ENCODE measurements around the gene GP2. TPM values are rescaled to one million over a fixed set of nuclear protein-coding genes. Genes with fewer than 3 reads are reported as not detected.

The GP2 gene
- polyA plus RNA-seq (2011; rRNA removed) (not detected in 2 replicates), polyA plus RNA-seq (2017; fragmentation: RNase III; extraction: RNeasy Plus Mini Kit Qiagen cat#74134 plus additional on column Dnase treatment) (not detected in 3 replicates), polyA minus RNA-seq (2011; rRNA and poly(A)+ RNA removed) (not detected in 2 replicates)
- not detected in 2 replicates for polyA plus RNA-seq (2012; cell fraction: cytosol; rRNA removed)
- polyA plus RNA-seq (2012; cell fraction: nucleus; rRNA removed): not detected in 2 replicates

GRCh38 chr16:20327444-20328041 lies at the start of gene GP2:
GP2 (minus strand) TSS chr16:20327513; CDS start chr16:20326431, 1,082 bp downstream.
- Histone ChIP-seq H3K27ac (no peak within 1 kb of the TSS), H3K4me3 (no peak within 1 kb of the TSS), H3K4me2 (no peak within 1 kb of the TSS), H3K4me1 (no peaks in the 10 kb centered on the region), H3K9me3 (no peaks in the 10 kb centered on the region)
- TF ChIP-seq GATA3 (IDR thresholded peaks at IDR 0.05; ENCODE audit: borderline replicate concordance) (no peak), KDM5A (IDR thresholded peaks at IDR 0.05) (no peak), JUNB (IDR thresholded peaks at IDR 0.05) (no peak), EHF (CRISPR knock-in tag; IDR thresholded peaks at IDR 0.05) (no peak), RAD21 (conservative IDR thresholded peaks at IDR 0.05 in 1 of 2, IDR thresholded peaks at IDR 0.05 in 1 of 2) (no peak), ZC3H11A (IDR thresholded peaks at IDR 0.05) (no peak)
- TF ChIP-seq, protein P1, sequence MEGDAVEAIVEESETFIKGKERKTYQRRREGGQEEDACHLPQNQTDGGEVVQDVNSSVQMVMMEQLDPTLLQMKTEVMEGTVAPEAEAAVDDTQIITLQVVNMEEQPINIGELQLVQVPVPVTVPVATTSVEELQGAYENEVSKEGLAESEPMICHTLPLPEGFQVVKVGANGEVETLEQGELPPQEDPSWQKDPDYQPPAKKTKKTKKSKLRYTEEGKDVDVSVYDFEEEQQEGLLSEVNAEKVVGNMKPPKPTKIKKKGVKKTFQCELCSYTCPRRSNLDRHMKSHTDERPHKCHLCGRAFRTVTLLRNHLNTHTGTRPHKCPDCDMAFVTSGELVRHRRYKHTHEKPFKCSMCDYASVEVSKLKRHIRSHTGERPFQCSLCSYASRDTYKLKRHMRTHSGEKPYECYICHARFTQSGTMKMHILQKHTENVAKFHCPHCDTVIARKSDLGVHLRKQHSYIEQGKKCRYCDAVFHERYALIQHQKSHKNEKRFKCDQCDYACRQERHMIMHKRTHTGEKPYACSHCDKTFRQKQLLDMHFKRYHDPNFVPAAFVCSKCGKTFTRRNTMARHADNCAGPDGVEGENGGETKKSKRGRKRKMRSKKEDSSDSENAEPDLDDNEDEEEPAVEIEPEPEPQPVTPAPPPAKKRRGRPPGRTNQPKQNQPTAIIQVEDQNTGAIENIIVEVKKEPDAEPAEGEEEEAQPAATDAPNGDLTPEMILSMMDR (IDR thresholded peaks at IDR 0.05): no peak
- ATAC-seq (peak; percentile 47 to 64; a peak in 4 of 6 replicates), FAIRE-seq (no peak), DNase-seq (ENCODE audit: low read depth in 1 of 2, low spot score in 1 of 2) (peak in 1 of 2 experiments; percentile 14)
- WGBS (ENCODE audit: missing lambda C conversion rate): 6% methylated on average over 7 of the region's 7 CpGs
- CTCF ChIA-PET: no interaction called here
- POLR2A ChIA-PET: no interaction called here

GRCh38 chr16:20372701-20373100 lies 45.4 kb upstream of the GP2 start:
- no peak overlapping the region for H3K27ac ChIP-seq
- H3K4me3 ChIP-seq: no peak overlapping the region
- CTCF ChIA-PET: interaction anchor here (2.0 to 8.9 kb wide), 2 partner anchors 13 to 465 kb away, joined by 12 to 76 read pairs; no protein-coding TSS in a partner anchor
- DNase-seq (ENCODE audit: low read depth in 1 of 2, low spot score in 1 of 2) (no peak), ATAC-seq (no peak), FAIRE-seq (no peak)
- no peak for TF ChIP-seq MAFK (IDR thresholded peaks at IDR 0.05; ENCODE audit: partially characterized antibody)
- TF ChIP-seq SMC3 (IDR thresholded peaks at IDR 0.05): no peak
- no peak for TF ChIP-seq ESRRA (IDR thresholded peaks at IDR 0.05; ENCODE audit: borderline replicate concordance, low read length)
- no peak for TF ChIP-seq JUN (IDR thresholded peaks at IDR 0.05)
- no peak for TF ChIP-seq POLR2A (IDR thresholded peaks at IDR 0.05; ENCODE audit: low read length)
- TF ChIP-seq HOXB5 (CRISPR knock-in tag; IDR thresholded peaks at IDR 0.05): no peak
- TF ChIP-seq, protein P1 (IDR thresholded peaks at IDR 0.05): no peak
- TF ChIP-seq FOSL2 (IDR thresholded peaks at IDR 0.05): no peak
- TF ChIP-seq FOSL2 (CRISPR knock-in tag; IDR thresholded peaks at IDR 0.05): no peak
- TF ChIP-seq BHLHE40 (IDR thresholded peaks at IDR 0.05; ENCODE audit: low read depth, low read length): no peak
- TF ChIP-seq, protein P2, sequence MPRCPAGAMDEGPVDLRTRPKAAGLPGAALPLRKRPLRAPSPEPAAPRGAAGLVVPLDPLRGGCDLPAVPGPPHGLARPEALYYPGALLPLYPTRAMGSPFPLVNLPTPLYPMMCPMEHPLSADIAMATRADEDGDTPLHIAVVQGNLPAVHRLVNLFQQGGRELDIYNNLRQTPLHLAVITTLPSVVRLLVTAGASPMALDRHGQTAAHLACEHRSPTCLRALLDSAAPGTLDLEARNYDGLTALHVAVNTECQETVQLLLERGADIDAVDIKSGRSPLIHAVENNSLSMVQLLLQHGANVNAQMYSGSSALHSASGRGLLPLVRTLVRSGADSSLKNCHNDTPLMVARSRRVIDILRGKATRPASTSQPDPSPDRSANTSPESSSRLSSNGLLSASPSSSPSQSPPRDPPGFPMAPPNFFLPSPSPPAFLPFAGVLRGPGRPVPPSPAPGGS (IDR thresholded peaks at IDR 0.05): no peak
- TF ChIP-seq FOXS1 (CRISPR knock-in tag; IDR thresholded peaks at IDR 0.05): no peak
- no peak for TF ChIP-seq MYC (IDR thresholded peaks at IDR 0.05; ENCODE audit: borderline replicate concordance, low read length)
- no peak for TF ChIP-seq HES2 (IDR thresholded peaks at IDR 0.05)
- no peak for TF ChIP-seq CBX2 (IDR thresholded peaks at IDR 0.05; ENCODE audit: borderline replicate concordance, low read depth)
- TF ChIP-seq NR3C1 (IDR thresholded peaks at IDR 0.05): no peak
- no peak for TF ChIP-seq TP53 (CRISPR knock-in tag; IDR thresholded peaks at IDR 0.05)
- no peak for TF ChIP-seq RFX5 (IDR thresholded peaks at IDR 0.05)
- TF ChIP-seq KDM1A (IDR thresholded peaks at IDR 0.05; ENCODE audit: low read depth): no peak
- TF ChIP-seq PHF8 (IDR thresholded peaks at IDR 0.05; ENCODE audit: borderline replicate concordance, low read depth): no peak
- no peak for TF ChIP-seq KDM5A (IDR thresholded peaks at IDR 0.05)
- 0 out of 3 replicates have a peak, but pooled peaks cover 4% of the 10 kb centered on the region for H3K9me3 ChIP-seq
- WGBS (ENCODE audit: missing lambda C conversion rate): 2% methylated on average over 5 of the region's 5 CpGs
- H3K4me1 ChIP-seq: no peaks in the 10 kb centered on the region
- H3K4me2 ChIP-seq: no peak overlapping the region
- POLR2A ChIA-PET: no interaction called here

Data from A549 (cell line).